WTC11 (cell line): ENCODE data around the gene CLCN4. TPM values are rescaled to one million over a fixed set of nuclear protein-coding genes. Genes with fewer than 3 reads are reported as not detected.

ENCODE experiments used
- ATAC-seq: fragments of 200-7000 bp; cut with Tn5 transposase; 2 replicates; pipeline ENCODE4 v1.10.0; 2021; ENCODE audit warnings: mild to moderate bottlenecking, moderate library complexity
- CTCF ChIA-PET: fragments of 300-600 bp; sonication (Branson Sonifier 250); formaldehyde crosslinking; loops from one replicate; lab custom pipeline; 2021; ENCODE audit warnings: antibody characterized with exemption; lab: Charles Lee
- POLR2A ChIA-PET: fragments of 350-600 bp; sonication (Branson Sonifier 250); formaldehyde crosslinking; loops from one replicate; lab custom pipeline; 2021; ENCODE audit warnings: antibody characterized with exemption; lab: Charles Lee
- DNase-seq: peaks from one replicate; pipeline ENCODE4 v3.0.0; 2021; ENCODE audit warnings: low spot score
- H3K27ac Mint-ChIP-seq: 2 replicates; pipeline ENCODE4 v1.8.0; 2021; ENCODE audit warnings: mixed read lengths
- H3K27me3 Mint-ChIP-seq: 2 replicates; pipeline ENCODE4 v1.8.0; 2021; ENCODE audit warnings: low read depth, mild to moderate bottlenecking, moderate library complexity, mixed read lengths
- H3K36me3 Mint-ChIP-seq: 2 replicates; pipeline ENCODE4 v1.8.0; 2021; ENCODE audit warnings: mixed read lengths
- H3K4me1 Mint-ChIP-seq: 2 replicates; pipeline ENCODE4 v1.8.0; 2022; ENCODE audit warnings: mixed read lengths
- H3K4me3 Mint-ChIP-seq: 2 replicates; pipeline ENCODE4 v1.8.0; 2021; ENCODE audit warnings: mild to moderate bottlenecking, moderate library complexity, mixed read lengths
- H3K9me3 Mint-ChIP-seq: 2 replicates; pipeline ENCODE4 v1.8.0; 2021; ENCODE audit warnings: mixed read lengths
- ATF3 ChIP-seq: sonication (generic); formaldehyde crosslinking; conservative IDR thresholded peaks from 2 replicates; pipeline ENCODE4 v1.8.1; 2022; ENCODE audit warnings: mild to moderate bottlenecking, missing genetic modification reagents
- CBFB ChIP-seq: sonication (generic); formaldehyde crosslinking; IDR thresholded peaks from 2 replicates; pipeline ENCODE4 v1.8.1; 2022; ENCODE audit warnings: mild to moderate bottlenecking, low read depth, missing genetic modification reagents
- CREM ChIP-seq: sonication (generic); formaldehyde crosslinking; IDR thresholded peaks from 2 replicates; pipeline ENCODE4 v1.8.1; 2022; ENCODE audit warnings: mild to moderate bottlenecking, missing genetic modification reagents, moderate library complexity
- CTCF ChIP-seq: fragments of 200-600 bp; IDR thresholded peaks from 2 replicates; pipeline ENCODE4 v1.8.0; 2022; ENCODE audit warnings: antibody characterized with exemption
- ERG ChIP-seq: fragments of 250-450 bp; sonication (Bioruptor Pico); IDR thresholded peaks from 2 replicates; pipeline ENCODE4 v1.8.0; 2021; ENCODE audit warnings: mild to moderate bottlenecking
- ESRRA ChIP-seq: sonication (generic); formaldehyde crosslinking; IDR thresholded peaks from 2 replicates; pipeline ENCODE4 v1.8.1; 2022; ENCODE audit warnings: mild to moderate bottlenecking, missing genetic modification reagents, borderline replicate concordance
- FOXK1 ChIP-seq: sonication (generic); formaldehyde crosslinking; IDR thresholded peaks from 2 replicates; pipeline ENCODE4 v1.8.0; 2022; ENCODE audit warnings: mild to moderate bottlenecking, moderate library complexity, missing genetic modification reagents
- IRF2 ChIP-seq: sonication (generic); formaldehyde crosslinking; IDR thresholded peaks from 2 replicates; pipeline ENCODE4 v1.8.0; 2022; ENCODE audit warnings: low read depth, missing genetic modification reagents, borderline replicate concordance
- JAZF1 ChIP-seq: fragments of 250-450 bp; sonication (Bioruptor Pico); IDR thresholded peaks from 2 replicates; pipeline ENCODE4 v1.9.0; 2021; ENCODE audit warnings: moderate library complexity, mild to moderate bottlenecking, inconsistent platforms
- MLX ChIP-seq: sonication (generic); formaldehyde crosslinking; IDR thresholded peaks from 2 replicates; pipeline ENCODE4 v1.8.1; 2023; ENCODE audit warnings: mild to moderate bottlenecking, missing genetic modification reagents, moderate library complexity
- MXD4 ChIP-seq: fragments of 250-450 bp; sonication (Bioruptor Pico); IDR thresholded peaks from 2 replicates; pipeline ENCODE4 v1.8.0; 2021; ENCODE audit warnings: mild to moderate bottlenecking, moderate library complexity, borderline replicate concordance
- PRRX2 ChIP-seq: fragments of 250-450 bp; sonication (Bioruptor Pico); IDR thresholded peaks from 2 replicates; pipeline ENCODE4 v1.8.0; 2021; ENCODE audit warnings: mild to moderate bottlenecking
- SMAD3 ChIP-seq: sonication (generic); formaldehyde crosslinking; IDR thresholded peaks from 2 replicates; pipeline ENCODE4 v1.8.0; 2022; ENCODE audit warnings: missing genetic modification reagents, mild to moderate bottlenecking, borderline replicate concordance
- TP53 ChIP-seq: sonication (generic); formaldehyde crosslinking; IDR thresholded peaks from 2 replicates; pipeline ENCODE4 v1.8.1; 2023; ENCODE audit warnings: mild to moderate bottlenecking, missing genetic modification reagents
- ZNF121 ChIP-seq: sonication (generic); formaldehyde crosslinking; IDR thresholded peaks from 2 replicates; pipeline ENCODE4 v1.8.0; 2023; ENCODE audit warnings: missing genetic modification reagents
- ZNF416 ChIP-seq: fragments of 250-450 bp; sonication (Bioruptor Pico); IDR thresholded peaks from 2 replicates; pipeline ENCODE4 v1.9.0; 2021; ENCODE audit warnings: mild to moderate bottlenecking, inconsistent platforms
- ZNF425 ChIP-seq: fragments of 250-450 bp; sonication (Bioruptor Pico); conservative IDR thresholded peaks from 2 replicates; pipeline ENCODE4 v1.9.0; 2021; ENCODE audit warnings: mild to moderate bottlenecking
- ZNF512 ChIP-seq: sonication (generic); formaldehyde crosslinking; IDR thresholded peaks from 2 replicates; pipeline ENCODE4 v1.8.1; 2022; ENCODE audit warnings: missing genetic modification reagents, borderline replicate concordance
- ZNF532 ChIP-seq: fragments of 250-450 bp; sonication (Bioruptor Pico); IDR thresholded peaks from 2 replicates; pipeline ENCODE4 v1.9.0; 2021; ENCODE audit warnings: mild to moderate bottlenecking, borderline replicate concordance
- total RNA-seq: library from RNA; stranded (reverse); gene quantifications from 3 replicates; pipeline ENCODE4 v1.2.3, GENCODE V29; 2021

Gene CLCN4
- total RNA-seq, 1 experiment from 2014 or later = 8.9 TPM

- CTCF ChIA-PET = no interaction called here
- ATAC-seq (no peak), DNase-seq (no peak)
- Mint-ChIP-seq H3K4me1 (peaks cover under 1% of the 10 kb centered on the region), H3K36me3 (no peaks in the 10 kb centered on the region), H3K9me3 (no peaks in the 10 kb centered on the region), H3K27me3 (no peaks in the 10 kb centered on the region), H3K27ac (no peak overlapping the region), H3K4me3 (no peak overlapping the region)
- POLR2A ChIA-PET = no interaction called here
- TF ChIP-seq ESRRA (CRISPR knock-in tag) (no peak), ERG (CRISPR knock-in tag) (no peak), MLX (CRISPR knock-in tag) (no peak), SMAD3 (CRISPR knock-in tag) (no peak), ZNF416 (no peak), ZNF425 (no peak), JAZF1 (no peak), TP53 (CRISPR knock-in tag) (no peak), FOXK1 (no peak), CREM (CRISPR knock-in tag) (no peak), IRF2 (CRISPR knock-in tag) (no peak), MXD4 (CRISPR knock-in tag) (no peak), ZNF512 (CRISPR knock-in tag) (no peak)
Observed at GRCh38 chrX:10165580-10166247, 8.9 kb downstream of the CLCN4 start.

GRCh38 chrX:10166248-10166716, 9.5 kb downstream of the CLCN4 start:
- DNase-seq = no peak
- ChIA-PET CTCF (no interaction called here), POLR2A (no interaction called here)
- H3K4me1 Mint-ChIP-seq = no peaks in the 10 kb centered on the region
- H3K9me3 Mint-ChIP-seq = no peaks in the 10 kb centered on the region
- H3K36me3 Mint-ChIP-seq = no peaks in the 10 kb centered on the region
- no peak for ATAC-seq
- no peak for TF ChIP-seq ZNF121 (CRISPR knock-in tag)
- TF ChIP-seq PRRX2 (CRISPR knock-in tag) = no peak
- no peak overlapping the region for H3K4me3 Mint-ChIP-seq
- H3K27me3 Mint-ChIP-seq = no peaks in the 10 kb centered on the region
- no peak overlapping the region for H3K27ac Mint-ChIP-seq

- no peak overlapping the region for H3K4me3 Mint-ChIP-seq
- no peaks in the 10 kb centered on the region for H3K36me3 Mint-ChIP-seq
- no peak overlapping the region for H3K27ac Mint-ChIP-seq
- ChIA-PET CTCF (no interaction called here), POLR2A (no interaction called here)
- DNase-seq (no peak), ATAC-seq (no peak)
- no peaks in the 10 kb centered on the region for H3K9me3 Mint-ChIP-seq
- H3K4me1 Mint-ChIP-seq = no peaks in the 10 kb centered on the region
- H3K27me3 Mint-ChIP-seq = no peaks in the 10 kb centered on the region; the same call in 1 of the 2 replicates
- TF ChIP-seq CBFB (no peak), ZNF532 (CRISPR knock-in tag) (no peak), ATF3 (CRISPR knock-in tag) (no peak), CTCF (no peak)
Observed at GRCh38 chrX:10166731-10167151, 10.0 kb downstream of the CLCN4 start.
